HG03060 (cell line): Measurements from ENCODE around the gene LIMK1.

ENCODE experiments used
- ATAC-seq: cut with Tn5 transposase; IDR thresholded peaks from one replicate; pipeline ENCODE4 v1.9.1; 2021; ENCODE audit warnings: low read depth, moderate number of reproducible peaks; ENCODE audit not compliant: unreplicated experiment

The LIMK1 gene

DNA sequence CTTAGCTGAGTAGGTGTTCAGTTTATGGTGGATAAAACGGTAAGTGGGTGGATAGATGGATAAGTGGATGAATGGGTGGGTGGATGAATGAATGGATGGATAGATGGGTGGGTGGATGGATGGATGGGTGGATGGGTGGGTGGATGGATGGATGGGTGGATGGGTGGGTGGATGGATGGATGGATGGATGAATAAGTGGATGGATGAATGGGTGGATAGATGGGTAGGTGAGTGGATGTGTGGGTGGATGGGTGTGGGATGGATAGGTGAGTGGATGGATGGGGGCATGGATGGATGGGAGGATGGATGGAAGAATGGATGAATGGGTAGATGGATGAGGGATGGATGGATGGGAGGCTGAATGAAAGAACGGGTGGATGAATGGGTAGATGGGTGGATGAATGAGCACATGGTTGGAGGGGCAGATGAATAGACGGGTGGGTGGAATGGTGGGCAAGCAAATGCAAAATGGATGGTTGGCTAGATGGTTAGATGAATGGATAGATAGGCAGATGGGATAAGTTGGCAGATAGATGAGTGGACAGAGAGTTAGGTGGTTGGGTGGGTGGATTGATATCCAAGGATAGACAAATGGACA lies 29.9 kb upstream of the LIMK1 start:
- ATAC-seq = no peak

DNA sequence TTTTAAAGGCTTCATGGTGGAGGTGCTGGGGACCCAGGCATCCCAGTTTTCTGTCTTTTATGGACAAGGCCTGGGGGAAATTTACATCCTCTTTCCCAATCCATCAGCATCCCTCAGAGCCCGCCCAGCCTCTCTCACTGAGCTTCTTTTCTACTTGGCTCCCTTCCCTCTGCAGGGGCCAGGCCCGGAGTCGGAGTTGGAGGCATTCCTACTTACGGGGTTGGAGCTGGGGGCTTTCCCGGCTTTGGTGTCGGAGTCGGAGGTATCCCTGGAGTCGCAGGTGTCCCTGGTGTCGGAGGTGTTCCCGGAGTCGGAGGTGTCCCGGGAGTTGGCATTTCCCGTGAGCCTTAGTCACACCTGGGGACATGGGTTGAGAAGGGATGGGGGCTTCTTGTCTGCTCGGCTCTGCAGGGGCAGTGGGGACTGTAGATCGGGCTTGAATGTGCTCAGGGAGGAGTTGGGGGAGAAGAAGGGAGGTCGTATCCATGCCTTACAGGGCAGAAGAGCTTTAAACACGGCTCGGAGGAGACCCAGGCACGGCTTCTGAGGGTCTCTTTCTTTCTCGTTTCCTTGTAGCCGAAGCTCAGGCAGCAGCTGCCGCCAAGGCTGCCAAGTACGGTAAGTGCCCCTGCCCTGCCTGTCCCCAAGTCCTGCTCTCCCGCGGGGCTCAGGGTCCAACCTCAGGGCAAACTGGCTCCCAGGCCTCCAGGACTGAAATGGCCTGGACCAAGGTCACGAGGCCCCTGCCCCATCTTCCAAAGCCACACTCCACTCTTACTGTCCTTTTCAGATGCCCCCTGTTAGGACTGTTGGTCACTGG lies 27.3 kb upstream of the LIMK1 start:
- ATAC-seq = no peak

DNA sequence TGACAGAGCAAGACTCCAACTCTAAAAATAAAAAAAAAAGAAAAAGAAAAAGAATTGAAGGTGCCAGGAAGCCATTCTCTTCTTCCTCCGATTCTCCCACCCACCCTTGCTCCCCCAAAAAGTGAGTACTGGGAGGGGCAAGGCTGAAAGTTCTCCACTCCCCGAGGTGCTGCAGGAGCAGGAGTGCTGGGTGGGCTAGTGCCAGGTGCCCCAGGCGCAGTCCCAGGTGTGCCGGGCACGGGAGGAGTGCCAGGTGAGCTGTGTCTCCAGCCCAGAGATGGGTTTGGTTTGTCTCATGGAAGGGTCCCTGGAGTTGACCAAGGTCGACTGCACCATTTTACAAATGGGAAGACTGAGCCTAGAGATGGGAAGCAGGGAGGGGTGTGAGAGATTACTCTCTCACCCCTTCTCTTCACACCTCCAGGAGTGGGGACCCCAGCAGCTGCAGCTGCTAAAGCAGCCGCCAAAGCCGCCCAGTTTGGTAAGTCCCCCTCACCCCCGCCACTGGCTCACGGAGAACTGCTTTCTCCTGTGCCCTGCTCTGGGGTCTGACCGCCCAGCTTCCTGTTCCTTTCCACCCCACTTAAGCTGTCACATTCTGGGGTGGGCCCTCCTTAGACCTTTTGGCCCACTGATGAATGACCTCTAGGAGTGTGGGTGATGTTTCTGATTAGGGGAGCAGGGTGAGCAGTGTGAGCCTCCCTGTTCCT lies 26.2 kb upstream of the LIMK1 start:
- no peak for ATAC-seq

DNA sequence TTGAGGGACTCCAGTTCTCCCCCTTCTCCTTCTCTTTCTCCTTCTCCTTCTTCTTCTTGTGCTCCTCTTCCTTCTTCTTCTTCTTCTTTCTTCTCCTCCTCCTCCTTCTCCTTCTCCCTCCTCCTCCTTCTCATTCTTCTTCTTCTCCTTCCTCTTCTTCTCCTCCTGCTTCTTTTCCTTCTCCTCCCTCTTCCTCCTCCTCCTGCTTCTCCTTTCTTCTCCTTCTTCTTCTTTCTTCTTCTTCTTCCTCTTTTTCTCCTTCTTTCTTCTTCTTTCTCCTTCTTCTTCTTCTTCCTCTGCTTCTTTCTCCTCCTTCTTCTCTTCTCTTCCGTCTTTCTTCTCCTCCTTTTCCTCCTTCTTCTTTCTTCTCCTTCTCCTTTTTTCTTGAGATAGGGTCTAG lies 25.6 kb upstream of the LIMK1 start:
- no peak for ATAC-seq

DNA sequence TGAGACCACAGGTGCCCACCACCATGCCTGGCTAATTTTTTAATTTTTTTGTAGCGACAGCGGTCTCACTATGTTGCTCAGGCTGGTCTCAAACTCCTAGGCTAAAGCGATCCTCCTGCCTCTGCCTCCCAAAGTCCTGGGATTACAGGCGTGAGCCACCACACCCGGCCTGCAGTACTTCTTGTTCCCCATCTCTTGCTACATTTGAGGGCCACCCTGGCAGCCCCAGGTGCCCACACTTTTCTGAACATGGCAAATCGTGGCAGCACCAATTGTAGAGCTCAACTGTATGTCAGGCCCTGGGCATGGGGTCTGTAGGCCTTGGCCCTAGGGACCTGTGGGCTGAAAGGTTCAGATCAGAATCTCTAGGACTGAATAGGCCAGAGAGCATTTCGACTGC lies 25.1 kb upstream of the LIMK1 start:
- no peak for ATAC-seq

DNA sequence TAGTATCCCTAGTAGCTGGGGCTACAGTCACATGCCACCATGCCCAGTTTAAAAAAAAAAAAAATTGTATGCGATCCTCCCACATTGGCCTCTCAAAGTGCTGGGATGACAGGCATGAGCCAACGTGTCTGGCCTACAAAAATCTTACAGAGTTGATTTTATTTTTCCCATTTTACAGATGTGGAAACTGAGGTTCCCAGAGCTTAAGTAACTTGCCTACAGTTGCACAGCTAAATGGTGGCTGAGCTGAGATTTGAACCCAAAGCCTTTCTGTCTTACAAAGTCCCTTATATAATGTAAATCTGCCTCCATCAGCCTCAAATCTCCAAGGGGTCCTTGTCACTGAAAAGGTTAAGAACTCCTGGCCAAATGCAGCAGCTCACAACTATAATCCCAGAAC lies 24.6 kb upstream of the LIMK1 start:
- ATAC-seq = no peak

DNA sequence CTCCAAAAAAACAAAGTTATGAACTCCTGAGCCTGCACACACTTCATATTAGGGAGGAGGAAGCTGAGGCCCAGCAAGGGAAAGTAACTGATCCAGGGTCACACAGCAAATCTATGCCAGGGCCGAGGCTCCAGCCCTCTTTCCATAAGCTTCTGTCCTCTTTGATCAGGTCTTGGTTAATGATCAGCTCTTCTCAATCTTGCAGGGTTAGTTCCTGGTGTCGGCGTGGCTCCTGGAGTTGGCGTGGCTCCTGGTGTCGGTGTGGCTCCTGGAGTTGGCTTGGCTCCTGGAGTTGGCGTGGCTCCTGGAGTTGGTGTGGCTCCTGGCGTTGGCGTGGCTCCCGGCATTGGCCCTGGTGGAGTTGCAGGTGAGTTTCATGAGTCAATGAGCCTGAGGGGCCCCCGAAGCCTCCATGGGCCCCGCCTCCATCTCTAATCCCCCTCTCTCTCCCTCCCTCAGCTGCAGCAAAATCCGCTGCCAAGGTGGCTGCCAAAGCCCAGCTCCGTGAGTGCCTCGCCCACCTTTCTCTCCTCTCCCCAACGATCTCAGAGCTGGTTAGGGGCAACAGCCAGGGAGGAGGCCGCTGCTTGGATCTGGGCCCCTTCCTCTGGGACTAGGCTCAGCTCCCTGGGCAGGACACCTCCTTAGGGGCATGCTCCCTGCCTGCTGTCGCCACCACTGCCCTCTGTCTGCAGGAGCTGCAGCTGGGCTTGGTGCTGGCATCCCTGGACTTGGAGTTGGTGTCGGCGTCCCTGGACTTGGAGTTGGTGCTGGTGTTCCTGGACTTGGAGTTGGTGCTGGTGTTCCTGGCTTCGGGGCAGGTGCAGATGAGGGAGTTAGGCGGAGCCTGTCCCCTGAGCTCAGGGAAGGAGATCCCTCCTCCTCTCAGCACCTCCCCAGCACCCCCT lies 23.7 kb upstream of the LIMK1 start:
- no peak for ATAC-seq

DNA sequence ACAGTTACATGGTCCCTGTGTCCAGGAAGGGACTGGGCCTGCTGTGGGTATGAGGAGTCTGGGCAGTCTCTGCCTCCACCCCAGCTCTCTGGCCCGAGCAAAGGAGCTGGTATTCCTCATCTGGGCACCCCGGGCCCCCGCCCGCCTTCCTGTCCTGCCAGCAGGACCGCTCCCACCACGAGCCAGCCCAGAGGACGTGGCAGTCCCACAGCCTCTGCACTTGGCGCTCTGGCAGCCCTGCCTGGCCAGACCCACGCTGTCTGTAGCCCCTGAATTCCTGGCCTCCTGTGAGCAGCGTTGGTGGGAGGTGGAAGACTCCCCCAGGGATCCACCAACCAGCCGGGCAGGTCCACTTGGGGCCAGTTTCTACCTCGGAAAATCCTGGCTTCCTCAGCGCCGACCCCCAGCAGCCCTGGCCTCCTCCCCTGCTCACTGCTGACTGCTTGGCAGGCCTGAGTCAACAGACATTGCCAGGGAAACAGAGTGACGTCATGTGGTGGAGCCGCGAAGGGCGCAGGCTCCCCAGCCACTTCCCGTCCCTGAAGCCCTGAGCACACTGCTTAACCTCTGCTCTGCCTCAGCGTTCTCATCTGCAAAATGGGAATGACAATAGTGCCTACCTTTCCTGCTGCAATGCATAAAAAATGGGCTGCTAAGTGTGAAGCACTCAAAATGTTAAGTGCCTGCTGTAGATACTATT lies 21.6 kb upstream of the LIMK1 start:
- no peak for ATAC-seq

DNA sequence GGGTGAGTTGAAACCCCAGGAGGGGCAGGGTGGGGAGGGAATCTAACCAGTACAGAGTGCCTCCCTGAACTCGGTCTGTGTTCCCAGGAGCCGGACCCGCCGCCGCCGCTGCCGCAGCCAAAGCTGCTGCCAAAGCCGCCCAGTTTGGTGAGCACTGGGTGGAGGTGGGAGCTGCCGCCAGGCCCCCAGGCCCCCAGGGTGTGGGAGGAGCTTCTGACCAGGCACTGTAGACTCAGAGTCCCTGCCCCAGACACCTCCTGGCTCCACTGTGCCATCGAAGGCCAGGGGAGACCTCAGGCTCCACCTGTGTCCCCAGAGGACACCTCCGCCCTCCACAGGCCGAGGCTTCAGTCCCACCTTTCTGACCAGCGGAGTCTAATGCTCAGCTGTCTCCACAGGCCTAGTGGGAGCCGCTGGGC lies 20.4 kb upstream of the LIMK1 start:
- ATAC-seq = no peak

DNA sequence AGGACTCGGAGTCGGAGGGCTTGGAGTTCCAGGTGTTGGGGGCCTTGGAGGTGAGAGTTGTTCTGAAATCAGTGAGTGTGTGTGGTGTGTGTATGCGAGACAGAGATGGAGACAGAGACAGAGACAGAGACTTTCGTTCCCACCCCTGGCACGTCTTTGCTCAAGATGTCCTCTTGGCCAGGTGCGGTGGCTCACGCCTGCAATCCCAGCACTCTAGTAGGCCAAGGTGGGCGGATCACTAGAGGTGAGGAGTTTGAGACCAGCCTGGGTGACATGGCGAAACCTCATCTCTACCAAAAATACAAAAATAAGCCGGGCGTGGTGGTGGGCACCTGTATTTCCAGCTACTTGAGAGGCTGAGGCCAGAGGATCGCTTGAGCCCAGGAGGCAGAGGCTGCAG lies 20.0 kb upstream of the LIMK1 start:
- ATAC-seq = no peak

DNA sequence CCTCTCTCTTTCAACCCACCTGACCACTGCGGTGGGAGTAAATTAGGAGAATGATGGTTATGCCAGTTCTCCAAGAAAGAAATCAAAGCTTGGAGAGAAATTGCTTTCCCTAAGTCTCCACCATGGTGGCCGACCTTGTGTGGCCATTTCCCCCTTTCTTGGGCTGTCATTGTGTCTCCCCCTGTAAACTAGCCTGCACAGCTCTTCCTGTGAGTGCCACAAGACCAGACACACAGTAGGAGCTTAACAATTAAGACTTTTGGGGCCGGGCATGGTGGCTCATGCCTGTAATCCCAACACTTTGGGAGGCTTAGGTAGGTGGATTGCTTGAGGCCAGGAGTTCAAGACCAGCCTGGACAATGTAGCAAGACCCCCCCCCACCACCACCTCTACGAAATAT lies 18.9 kb upstream of the LIMK1 start:
- ATAC-seq = no peak

DNA sequence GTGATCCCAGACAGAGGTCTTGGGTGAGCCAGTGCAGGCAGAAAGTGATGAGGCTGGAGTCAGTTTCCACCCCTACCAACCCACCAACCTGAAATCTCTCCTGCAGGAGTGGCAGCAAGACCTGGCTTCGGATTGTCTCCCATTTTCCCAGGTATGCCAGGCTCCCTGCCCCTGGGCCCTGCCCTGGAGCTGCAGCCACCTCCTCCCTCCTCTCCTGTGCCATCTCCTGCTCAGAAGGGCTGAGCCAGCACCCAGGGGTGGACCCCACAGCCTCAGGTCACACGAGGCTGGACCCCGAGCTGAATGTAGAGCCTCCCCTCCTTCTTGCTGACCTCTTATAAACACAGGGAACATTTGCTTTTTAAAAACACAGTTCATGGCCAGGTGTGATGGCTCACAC lies 17.0 kb upstream of the LIMK1 start:
- ATAC-seq = no peak

DNA sequence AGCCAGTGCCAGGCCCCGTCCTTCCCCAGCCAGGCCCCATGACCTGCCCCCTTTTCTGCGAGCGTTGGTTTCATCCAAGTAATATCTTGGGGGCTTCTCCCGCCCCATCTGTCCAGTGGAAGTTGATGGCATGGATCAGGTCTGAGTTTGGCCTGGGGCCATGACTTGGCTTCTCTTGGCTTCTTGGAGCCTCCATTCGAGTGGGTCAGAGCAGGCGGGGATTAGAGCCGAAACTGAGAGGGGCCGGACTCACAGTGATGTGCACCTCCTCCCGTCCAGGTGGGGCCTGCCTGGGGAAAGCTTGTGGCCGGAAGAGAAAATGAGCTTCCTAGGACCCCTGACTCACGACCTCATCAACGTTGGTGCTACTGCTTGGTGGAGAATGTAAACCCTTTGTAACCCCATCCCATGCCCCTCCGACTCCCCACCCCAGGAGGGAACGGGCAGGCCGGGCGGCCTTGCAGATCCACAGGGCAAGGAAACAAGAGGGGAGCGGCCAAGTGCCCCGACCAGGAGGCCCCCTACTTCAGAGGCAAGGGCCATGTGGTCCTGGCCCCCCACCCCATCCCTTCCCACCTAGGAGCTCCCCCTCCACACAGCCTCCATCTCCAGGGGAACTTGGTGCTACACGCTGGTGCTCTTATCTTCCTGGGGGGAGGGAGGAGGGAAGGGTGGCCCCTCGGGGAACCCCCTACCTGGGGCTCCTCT lies 15.1 kb upstream of the LIMK1 start:
- ATAC-seq = no peak

DNA sequence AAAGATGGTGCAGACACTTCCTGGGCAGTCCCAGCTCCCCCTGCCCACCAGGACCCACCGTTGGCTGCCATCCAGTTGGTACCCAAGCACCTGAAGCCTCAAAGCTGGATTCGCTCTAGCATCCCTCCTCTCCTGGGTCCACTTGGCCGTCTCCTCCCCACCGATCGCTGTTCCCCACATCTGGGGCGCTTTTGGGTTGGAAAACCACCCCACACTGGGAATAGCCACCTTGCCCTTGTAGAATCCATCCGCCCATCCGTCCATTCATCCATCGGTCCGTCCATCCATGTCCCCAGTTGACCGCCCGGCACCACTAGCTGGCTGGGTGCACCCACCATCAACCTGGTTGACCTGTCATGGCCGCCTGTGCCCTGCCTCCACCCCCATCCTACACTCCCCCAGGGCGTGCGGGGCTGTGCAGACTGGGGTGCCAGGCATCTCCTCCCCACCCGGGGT lies 14.5 kb upstream of the LIMK1 start:
- ATAC-seq = no peak

DNA sequence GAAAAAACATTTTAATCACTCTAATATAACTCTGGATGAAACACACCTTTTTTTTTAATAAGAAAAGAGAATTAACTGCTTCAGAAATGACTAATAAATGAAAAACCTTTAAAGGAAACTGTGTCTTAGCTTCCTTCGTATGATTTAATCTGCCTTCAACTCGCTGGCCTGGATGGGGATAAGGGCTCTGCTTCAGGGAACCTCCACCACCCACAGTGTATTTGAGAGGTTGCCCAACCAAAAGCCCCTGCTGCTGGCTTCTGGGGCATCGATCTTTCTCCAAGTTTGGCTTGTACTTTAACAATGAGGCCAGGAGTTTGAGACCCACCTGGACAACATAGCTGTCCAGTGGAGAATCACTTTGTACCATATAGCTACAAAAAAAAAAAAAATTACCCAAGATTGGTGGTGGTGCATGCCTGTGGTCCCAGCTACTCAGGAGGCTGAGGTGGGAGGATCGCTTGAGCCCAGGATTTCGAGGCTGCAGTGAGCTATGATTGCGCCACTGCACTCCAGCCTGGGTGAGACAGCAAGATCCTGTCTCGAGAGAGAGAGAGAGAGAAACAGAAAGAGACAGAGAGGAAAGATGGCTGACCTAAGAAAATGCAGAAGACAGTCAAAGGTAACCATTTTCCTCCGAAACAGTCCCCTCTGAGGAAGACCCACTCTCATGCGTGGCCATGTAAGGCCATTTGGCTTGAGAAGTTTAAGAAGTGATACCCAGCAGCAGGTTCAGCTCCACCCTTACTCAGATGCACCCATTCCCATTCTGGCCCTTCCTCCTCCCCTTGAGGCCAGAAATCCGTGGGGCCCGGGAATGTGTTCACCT lies 13.6 kb upstream of the LIMK1 start:
- no peak for ATAC-seq

DNA sequence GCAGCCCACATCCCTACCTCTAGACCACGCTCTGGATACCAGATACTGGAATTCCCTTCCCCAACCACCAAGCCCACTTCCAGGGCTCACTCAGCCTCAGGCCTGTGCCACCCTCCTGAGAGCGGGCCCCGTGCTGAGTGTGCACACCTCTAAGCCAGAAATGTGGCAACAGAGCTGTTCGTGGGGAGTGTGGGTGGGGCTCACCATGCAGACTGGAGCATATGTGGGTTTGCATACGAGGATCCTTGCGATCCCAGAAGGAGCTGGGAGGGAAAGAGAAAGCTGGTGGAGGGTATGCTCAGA lies 13.0 kb upstream of the LIMK1 start:
- no peak for ATAC-seq

DNA sequence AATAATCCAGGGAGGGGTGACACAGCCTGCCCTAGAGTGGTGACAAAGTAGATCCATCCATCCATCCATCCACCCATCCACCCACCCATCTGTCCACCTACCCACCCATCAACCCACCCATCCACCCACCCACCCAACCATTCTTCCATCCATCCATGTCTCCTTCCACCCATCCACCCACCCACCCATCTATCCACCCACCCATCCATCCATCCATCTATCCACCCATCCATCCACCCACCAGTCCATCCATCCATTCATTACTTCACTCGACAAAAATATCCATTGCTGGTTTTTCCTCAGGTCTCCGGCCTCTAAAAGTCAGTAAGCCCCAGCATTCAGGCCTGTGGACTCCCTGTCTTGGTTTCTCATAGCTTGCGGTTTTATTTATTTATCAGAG lies 12.5 kb upstream of the LIMK1 start:
- no peak for ATAC-seq

DNA sequence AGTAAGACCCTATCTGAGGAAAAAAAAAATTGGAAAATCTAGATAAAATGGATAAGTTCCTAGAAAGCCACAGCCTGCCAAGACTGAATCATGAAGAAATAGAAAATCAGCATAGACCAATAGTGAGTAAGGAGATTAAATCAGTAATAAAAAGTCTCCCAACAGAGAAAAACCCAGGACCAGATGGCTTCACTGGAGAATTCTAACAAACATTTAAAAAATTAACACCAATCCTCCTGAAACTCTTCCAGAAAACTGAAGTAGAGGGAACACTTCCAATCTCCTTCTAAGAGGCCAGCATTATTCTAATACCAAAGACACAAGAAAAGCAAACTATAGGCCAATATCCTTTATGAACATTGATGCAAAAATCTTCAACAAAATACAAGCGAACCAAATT lies 8.8 kb upstream of the LIMK1 start:
- ATAC-seq = no peak

DNA sequence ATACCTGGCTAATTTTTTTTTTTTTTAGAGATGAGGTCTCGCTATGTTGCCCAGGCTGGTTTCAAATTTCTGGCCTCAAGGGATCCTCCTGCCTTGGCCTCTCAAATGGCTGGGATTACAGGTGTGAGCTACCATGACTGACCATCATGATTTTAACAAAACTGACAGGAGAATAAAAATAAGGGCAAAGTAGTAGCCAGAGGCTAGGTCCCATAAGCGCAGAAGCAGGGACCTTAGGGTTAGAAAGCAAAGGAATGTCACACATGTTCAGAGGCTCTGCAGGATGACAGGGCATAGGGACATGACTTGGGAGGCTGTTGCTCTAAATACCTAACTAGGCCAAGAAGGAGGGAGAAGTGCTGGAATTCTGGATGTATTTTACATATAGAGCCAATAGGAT lies 5.1 kb upstream of the LIMK1 start:
- ATAC-seq = no peak
